HG03469 (cell line): ENCODE measurements around the gene PGAP3.
A peak's percentile ranks its signal among the peaks of the same experiment; 100 is the strongest.
"Not testable (repeated sequence)": the region's sequence is repeated elsewhere in the genome, so short reads cannot be mapped to it uniquely, and the experiment has no call there.

Experiments
- ATAC-seq: cut with Tn5 transposase; IDR thresholded peaks from one replicate; pipeline ENCODE4 v1.9.1; 2021; ENCODE audit warnings: mild to moderate bottlenecking, moderate library complexity, moderate number of reproducible peaks; ENCODE audit not compliant: unreplicated experiment

Gene PGAP3, protein sequence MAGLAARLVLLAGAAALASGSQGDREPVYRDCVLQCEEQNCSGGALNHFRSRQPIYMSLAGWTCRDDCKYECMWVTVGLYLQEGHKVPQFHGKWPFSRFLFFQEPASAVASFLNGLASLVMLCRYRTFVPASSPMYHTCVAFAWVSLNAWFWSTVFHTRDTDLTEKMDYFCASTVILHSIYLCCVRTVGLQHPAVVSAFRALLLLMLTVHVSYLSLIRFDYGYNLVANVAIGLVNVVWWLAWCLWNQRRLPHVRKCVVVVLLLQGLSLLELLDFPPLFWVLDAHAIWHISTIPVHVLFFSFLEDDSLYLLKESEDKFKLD

DNA sequence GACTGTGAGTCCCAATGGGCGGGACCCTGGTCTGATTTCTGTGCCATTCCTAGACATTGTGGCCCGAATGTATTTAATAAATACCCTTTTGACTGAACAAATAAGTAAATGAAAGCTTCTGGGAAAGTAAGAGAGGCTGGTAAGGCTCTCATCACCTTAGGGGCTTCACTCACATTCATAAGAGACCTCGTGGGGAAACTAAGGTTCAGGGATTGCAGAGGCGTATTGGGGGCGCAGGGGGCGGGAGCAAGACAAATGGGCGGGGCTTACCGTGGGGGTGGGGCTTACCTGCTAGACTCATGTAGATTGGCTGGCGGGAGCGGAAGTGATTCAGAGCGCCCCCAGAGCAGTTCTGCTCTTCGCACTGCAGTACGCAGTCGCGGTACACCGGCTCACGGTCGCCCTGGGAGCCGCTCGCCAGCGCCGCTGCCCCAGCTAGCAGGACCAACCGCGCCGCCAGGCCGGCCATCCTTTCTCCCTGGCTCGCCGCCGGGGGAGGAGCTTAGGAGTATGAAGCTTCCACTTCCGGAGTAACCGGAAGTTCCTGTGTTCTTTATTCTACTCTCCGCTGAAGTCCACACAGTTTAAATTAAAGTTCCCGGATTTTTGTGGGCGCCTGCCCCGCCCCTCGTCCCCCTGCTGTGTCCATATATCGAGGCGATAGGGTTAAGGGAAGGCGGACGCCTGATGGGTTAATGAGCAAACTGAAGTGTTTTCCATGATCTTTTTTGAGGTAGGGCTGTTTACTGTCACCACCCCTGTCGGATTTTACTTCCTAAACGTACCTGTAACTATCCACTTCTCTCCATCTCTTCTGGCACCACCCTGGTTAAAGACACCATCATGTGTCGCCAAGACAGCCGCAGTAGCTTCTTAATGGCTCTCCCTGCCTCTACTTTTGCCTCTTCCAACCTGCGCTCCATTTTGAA, at the start of gene PGAP3:
TSS of gene PGAP3 (minus strand) at position 512 of the 929 bp plus-strand sequence. CDS start at position 469, 43 bp downstream.
- peak; percentile 61 for ATAC-seq

DNA sequence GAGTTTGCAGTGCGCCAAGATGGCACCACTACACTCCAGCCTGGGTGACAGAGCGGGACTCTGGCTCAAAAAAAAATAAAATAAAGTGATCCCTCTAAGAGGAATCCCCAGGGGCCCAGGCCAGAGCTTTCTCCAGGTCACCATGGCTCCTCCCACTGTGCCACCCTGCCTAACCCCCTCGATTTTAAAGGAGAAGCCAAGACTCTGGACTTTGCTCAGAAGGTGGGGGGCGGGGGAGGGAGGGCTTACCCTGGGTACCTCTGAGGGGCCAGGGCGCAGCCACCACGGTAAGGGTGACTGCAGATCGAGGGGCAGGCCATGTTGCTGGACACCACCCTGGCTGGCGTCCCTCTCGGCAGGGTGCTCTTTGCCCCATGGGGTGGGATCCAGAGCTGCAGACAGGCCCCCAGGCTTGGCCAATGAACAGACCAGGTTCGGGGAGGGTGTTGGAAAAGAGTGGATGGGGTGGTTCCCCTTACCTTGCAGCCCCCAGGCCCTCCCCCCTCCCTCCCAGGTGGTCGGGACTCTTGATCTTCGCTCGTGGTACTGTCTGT, 49.4 kb upstream of the PGAP3 start:
- no peak for ATAC-seq

DNA sequence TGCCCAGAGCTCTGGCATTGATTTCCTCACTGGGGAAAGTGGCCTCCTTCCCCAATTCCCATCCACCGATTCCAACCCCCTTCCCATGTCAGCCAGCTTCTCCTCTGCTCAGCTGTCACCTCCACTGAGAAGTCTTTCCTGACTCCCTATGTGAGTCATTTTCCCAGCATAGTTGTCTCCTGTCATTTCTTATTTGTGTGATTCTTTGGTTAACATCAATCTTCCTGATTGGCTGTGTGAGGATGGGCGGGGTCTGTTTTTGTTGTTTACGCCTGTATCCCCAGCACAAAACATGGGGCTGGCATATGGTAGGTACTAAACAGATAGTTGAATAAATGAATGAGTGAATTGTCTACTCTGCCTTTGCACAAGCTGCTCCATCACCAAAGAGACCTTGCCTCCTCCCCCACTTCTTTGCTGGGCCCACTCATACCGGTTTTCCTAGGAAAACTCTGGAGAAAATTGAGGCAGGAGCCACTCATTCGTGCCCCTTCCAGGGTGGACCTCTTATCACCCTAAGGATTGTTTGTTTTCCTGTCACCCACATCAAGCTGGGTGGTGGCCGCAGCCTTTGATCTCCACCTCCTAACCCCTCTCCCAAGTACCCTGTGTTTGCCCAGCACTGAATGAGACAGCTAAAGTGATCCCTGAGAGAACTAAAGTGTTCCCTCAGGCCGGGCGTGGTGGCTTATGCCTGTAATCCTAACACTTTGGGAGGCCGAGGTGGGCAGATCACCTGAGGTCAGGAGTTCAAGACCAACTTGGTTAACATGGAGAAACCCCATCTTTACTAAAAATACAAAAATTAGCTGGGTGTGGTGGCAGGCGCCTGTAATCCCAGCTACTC, 48.7 kb upstream of the PGAP3 start:
- no peak for ATAC-seq

DNA sequence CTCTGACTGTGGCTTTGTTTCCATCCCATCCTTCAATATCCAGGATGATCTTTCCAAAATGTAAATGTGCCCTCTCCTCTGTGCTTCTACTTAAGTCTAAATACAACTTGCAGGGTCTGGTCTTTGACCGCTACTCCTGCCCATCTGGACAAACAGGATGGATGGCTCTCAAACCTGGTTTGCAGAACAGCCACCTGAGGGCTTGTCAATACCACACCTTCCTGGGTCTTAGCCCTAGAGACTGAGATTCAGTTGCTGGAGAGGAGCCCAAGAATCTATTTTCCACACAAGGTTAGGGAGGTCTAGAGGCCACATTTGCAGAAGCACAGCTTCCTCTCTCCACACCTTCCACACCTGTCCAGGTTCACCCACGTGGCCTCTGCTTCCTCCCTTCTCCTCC, 48.0 kb upstream of the PGAP3 start:
- no peak for ATAC-seq

DNA sequence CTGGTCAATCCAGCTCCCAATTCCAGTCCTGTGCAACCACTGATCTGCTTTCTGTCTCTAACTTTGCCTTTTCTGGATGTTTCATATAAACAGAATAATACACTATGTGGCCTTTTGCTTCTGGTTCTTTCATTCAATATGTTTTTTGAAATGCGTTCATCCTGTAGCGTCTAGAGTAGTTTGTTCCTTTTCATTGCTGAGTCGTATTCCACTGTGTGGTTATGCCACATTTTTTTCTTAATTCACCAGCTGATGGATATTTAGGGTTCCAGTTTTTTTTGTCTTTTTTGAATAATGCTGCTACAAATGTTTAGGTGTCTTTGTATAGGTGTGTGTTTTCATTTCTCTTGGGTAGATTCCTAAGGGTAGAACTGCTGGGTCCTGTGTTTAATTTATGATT, 44.7 kb upstream of the PGAP3 start:
- ATAC-seq: no peak

DNA sequence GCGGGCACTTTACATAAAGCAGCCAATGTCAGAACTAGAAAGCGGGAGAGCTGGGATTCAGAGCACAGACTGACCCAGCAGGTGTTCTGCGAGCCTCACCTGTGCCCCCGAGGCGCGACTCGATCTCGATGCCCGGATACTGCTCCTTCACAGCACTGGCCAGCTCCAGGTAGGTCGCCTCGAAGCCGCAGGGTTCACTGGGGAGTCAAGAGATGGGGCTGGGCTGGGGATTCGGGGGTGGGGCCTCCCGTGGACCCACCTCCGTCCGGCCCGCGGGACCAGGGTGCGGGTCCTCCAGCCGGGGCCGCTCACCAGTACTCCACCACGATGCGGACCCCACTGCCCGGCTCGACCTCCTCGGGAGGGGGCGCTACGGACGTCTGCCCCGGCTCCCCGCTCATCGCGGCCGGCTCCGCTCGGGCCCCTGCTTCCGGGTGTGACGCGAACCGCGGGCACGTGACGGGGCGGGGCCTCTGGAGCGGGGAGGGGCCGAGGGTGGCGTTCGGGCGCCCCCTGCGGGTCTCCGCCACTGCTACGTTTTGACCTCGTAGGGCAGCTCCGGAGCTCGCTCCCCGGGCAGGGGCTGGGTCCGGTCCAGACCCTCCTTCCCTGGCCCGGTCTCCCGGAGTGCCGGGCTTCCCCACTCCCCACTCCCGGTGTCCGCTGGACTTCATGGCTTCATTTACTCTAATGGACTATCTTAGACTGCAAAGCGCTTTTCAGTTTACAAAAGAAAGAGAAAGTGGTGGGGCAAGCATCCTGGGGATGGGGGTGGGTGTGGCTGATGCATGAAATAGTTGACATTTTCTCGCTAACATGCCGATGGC, 42.5 kb upstream of the PGAP3 start, which contains the start of gene MIEN1:
TSS of gene MIEN1 (minus strand) at position 438 of the 827 bp plus-strand sequence. CDS start at position 401, 37 bp downstream.
- ATAC-seq: peak; percentile 61

DNA sequence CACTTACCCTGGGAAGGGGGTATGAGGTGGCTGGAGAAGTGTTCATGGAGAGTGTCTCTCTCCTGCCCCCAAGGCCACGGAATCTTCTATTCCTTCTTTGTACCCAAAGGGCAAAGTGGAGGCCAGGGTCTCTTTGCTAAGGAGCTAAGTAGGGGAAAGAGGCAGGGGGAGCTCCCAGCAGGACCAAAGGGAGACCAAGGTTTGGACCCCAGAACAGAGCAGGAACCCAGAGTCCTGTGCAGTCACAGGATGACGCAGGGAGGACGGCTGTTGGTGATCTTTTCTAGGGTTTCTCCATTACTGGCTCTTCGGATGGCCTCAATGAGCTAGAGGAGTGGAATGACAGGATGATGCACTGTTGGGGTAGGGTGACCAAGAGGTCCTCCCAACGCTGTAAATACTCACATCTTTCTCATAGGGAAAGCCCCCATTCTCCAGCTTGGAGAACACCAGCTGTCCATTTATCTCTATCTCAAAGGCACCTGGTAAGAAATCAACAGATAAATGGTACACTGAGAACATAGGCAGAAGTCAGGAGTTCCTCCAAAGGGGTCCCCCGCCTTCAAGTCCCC, 41.5 kb upstream of the PGAP3 start:
- ATAC-seq: no peak

DNA sequence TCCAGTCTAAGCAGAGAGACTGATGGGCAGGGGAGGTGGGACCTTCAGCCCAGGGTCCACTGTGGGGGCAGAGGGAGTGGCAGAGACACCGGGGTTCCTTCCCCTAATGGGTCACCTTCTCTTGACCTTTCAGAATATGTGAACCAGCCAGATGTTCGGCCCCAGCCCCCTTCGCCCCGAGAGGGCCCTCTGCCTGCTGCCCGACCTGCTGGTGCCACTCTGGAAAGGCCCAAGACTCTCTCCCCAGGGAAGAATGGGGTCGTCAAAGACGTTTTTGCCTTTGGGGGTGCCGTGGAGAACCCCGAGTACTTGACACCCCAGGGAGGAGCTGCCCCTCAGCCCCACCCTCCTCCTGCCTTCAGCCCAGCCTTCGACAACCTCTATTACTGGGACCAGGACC, 39.7 kb upstream of the PGAP3 start:
- no peak for ATAC-seq

DNA sequence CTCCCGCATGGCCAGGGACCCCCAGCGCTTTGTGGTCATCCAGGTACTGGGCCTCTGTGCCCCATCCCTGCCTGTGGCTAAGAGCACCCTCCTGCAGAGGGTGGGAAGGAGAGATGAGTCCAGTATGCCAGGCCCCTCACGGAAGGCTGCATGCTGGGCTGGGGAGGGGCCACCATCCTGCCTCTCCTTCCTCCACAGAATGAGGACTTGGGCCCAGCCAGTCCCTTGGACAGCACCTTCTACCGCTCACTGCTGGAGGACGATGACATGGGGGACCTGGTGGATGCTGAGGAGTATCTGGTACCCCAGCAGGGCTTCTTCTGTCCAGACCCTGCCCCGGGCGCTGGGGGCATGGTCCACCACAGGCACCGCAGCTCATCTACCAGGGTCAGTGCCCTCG, 38.8 kb upstream of the PGAP3 start:
- no peak for ATAC-seq

DNA sequence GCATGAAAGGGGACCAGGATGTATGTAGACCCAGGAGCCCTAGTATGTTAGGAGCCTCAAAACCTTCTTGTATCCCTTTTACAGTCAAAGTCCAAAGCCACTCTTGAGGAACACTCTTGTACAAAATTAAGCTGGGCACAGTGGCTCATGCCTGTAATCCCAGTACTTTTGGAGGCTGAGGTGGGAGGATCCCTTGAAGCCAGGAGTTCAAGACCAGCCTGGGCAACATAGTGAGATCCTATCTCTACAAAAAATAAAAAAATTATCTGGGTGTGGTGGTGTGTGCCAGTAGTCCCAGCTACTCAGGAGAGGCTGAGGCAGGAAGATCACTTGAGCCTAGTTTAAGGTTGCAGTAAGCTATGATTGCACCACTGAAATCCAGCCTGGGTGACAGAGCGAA, 38.1 kb upstream of the PGAP3 start:
- ATAC-seq: not testable (repeated sequence)

DNA sequence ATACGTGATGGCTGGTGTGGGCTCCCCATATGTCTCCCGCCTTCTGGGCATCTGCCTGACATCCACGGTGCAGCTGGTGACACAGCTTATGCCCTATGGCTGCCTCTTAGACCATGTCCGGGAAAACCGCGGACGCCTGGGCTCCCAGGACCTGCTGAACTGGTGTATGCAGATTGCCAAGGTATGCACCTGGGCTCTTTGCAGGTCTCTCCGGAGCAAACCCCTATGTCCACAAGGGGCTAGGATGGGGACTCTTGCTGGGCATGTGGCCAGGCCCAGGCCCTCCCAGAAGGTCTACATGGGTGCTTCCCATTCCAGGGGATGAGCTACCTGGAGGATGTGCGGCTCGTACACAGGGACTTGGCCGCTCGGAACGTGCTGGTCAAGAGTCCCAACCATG, 36.9 kb upstream of the PGAP3 start:
- no peak for ATAC-seq

DNA sequence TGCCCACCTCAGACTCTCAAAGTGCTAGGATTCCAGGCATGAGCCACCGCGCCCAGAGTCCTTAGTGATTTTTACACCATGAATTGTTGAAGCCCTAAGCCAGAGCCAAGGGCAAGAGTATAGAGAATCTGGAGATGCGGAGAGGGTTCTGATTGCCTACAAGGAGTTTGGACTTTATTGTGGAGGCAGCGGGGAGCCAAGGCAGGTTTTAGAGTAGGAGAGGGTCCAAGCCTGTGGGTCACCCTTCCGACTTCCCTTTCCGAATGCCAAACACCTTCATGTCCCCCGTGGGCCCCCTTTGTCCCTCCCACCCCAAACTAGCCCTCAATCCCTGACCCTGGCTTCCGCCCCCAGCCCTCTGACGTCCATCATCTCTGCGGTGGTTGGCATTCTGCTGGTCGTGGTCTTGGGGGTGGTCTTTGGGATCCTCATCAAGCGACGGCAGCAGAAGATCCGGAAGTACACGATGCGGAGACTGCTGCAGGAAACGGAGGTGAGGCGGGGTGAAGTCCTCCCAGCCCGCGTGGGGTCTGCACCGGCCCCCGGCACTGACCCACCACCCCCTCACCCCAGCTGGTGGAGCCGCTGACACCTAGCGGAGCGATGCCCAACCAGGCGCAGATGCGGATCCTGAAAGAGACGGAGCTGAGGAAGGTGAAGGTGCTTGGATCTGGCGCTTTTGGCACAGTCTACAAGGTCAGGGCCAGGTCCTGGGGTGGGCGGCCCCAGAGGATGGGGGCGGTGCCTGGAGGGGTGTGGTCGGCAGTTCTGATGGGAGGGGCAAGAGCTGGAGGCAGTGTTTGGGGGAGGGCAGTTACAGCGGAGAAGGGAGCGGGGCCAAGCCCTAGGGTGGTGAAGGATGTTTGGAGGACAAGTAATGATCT, 35.4 kb upstream of the PGAP3 start:
- no peak for ATAC-seq

DNA sequence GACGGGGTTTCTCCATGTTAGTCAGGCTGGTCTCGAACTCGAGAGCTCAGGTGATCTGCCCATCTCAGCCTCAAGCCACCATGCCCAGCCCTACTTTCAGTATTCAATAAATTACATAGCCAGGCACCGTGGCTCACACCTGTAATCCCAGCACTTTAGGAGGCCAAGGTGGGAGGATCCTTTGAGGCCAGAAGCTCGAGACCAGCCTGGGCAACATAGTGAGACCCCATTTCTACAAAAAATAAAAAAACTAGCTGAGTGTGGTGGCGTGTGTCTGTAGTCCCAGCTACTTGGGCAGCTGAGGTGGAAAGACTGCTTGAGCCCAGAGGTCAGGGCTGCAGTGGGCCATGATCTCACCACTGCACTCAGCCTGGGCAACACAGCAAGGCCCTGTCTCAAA, 34.2 kb upstream of the PGAP3 start:
- ATAC-seq: no peak

DNA sequence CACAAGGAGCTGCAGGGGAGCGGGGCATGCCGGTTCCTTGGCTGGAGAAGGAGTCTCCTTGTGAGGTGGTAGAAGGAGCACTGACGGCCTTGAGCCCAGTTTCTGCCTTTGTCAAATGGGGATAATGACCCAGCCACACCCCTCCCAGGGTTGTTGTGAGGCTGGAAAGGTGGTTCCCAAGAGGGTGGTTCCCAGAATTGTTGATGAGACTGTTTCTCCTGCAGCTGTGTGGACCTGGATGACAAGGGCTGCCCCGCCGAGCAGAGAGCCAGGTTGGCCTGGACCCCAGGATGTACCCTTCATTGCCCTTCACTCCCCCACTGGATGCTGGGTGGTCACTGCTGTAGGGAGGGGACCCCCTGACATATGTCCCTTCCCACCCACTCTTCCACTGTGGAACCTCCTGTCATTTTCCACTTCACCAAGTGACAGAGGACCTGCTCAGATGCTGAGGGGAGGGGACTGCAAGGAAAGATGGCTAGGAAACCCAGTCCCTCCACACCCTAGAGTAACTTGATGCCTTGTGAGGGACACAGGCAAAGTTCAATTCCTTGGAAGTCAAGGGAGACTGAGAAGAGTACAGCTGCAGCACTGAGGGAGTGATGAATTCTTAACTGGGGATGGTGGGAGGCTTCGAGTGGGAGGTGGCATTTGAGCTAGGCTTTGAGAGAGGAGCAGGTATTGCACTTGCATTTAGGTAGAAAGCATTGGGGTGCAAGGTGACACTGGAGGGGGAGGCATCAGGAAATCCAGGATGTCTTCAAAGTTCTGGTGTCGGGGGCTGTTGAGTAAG, 31.9 kb upstream of the PGAP3 start:
- no peak for ATAC-seq

DNA sequence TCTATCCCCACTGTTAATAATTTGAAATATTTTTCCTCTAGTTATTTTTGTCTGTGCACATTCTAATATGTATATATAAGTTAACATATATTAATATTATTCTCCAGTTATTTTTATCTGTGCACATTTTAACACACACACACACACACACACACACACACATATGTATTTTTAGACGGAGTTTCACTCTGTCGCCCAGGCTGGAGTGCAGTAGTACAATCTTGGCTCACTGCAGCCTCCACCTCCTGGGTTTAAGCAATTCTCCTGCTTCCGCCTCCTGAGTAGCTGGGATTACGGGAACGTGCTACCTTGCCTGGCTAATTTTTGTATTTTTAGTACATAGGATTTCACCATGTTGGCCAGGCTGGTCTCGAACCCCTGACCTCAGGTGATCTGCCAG, 29.8 kb upstream of the PGAP3 start:
- no peak for ATAC-seq

DNA sequence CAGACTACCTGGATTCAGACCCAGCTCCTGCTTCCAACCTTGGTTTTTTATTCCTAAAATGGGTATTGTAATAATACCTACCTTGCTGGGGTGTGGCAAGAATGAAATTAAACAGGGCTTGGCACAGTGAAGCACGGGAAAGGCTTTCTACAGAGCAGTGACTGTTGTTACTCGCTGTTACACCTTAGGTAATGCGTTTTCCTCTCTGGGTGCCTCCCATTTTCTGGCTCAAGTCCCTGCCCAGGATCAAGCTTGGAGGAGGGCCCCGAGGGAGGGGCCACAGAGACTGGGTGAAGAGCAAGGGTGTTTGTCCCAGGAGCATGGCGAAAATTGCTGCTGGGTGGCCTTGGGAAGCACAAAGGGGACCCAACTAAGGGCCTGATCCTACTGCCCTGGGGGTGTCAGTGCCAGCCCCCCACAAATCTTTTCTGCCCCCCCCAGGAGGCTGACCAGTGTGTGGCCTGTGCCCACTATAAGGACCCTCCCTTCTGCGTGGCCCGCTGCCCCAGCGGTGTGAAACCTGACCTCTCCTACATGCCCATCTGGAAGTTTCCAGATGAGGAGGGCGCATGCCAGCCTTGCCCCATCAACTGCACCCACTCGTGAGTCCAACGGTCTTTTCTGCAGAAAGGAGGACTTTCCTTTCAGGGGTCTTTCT, 29.2 kb upstream of the PGAP3 start:
- ATAC-seq: no peak
